Ectodermal cell (in vitro differentiated cells): Measurements from ENCODE around the gene SBSN.

ENCODE experiments used
- H3K27ac ChIP-seq: 2 replicates; pipeline ENCODE4 v1.7.0; 2013; ENCODE audit warnings: mild to moderate bottlenecking, low read depth, low read length; ENCODE audit not compliant: insufficient read depth, poor library complexity, severe bottlenecking
- H3K27me3 ChIP-seq: 2 replicates; pipeline ENCODE4 v1.7.0; 2013; ENCODE audit warnings: mild to moderate bottlenecking, low read length; ENCODE audit not compliant: insufficient read depth, control insufficient read depth, poor library complexity, severe bottlenecking
- H3K36me3 ChIP-seq: one replicate; pipeline ENCODE4 v1.7.0; 2013; ENCODE audit warnings: low read length; ENCODE audit not compliant: control insufficient read depth, insufficient read depth
- H3K4me1 ChIP-seq: one replicate; pipeline ENCODE4 v1.7.0; 2013; ENCODE audit warnings: low read length; ENCODE audit not compliant: control insufficient read depth, insufficient read depth
- H3K4me3 ChIP-seq: 2 replicates; pipeline ENCODE4 v1.7.0; 2013; ENCODE audit warnings: low read depth, low read length, control low read depth; ENCODE audit not compliant: insufficient read depth
- H3K9me3 ChIP-seq: 2 replicates; pipeline ENCODE4 v1.7.0; 2013; ENCODE audit warnings: mild to moderate bottlenecking, low read length, moderate library complexity; ENCODE audit not compliant: control insufficient read depth
- WGBS, 2 experiments: methylation state at CpG; one replicate each; pipeline ENCODE4 v1.1.7; 2013; ENCODE audit warnings: missing lambda C conversion rate in 2 of 2; 5-methylcytosine and 5-hydroxymethylcytosine counted together

SBSN gene

DNA sequence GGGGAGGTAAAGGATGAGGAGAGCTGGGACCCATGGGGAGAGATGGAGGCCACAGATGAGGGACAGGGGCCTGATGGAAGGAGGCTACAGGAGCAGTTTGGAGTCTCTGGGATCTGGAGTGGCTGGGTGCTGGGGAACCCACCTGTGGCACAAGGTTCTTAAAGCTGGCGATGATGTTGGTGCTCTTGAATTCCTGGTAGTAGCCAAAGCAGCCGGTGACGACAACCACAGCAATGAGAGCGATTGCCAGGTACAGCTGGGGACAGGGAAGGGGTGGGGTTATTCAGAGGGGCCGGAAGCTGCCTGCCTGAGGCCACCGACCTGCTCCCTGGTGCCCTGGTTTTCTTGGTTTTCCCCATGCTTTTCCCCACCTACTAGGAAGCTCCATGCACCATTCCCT, 32.6 kb upstream of the SBSN start:
- no peak overlapping the region for H3K27ac ChIP-seq
- no peaks in the 10 kb centered on the region for H3K9me3 ChIP-seq
- no peak overlapping the region for H3K4me3 ChIP-seq
- H3K4me1 ChIP-seq = no peaks in the 10 kb centered on the region
- WGBS, 2 experiments = 71 to 77% methylated on average over 6 of the region's 6 CpGs
- no peaks in the 10 kb centered on the region for H3K36me3 ChIP-seq
- H3K27me3 ChIP-seq = peaks cover 46% of the 10 kb centered on the region

DNA sequence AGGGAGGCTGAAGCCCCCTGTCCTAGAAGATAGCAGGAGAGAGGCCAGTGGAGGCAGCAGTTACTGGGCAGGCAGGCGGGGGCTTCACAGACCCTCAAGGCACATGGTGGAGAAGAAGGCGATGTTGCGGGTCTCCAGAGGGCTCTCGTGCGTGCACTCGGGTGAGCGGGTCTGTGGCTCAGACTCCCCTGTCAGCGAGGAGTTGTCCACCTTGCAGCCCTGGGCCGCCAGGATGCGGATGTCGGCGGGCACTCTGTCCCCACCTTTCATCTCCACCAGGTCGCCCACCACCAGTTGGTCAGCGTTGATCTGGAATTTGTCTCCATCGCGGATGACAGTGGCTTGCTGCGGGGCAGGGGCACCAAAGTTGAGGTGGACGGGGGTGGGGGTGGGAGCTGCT, 32.2 kb upstream of the SBSN start:
- Histone ChIP-seq H3K4me1 (no peaks in the 10 kb centered on the region), H3K4me3 (no peak overlapping the region), H3K27me3 (peaks cover 46% of the 10 kb centered on the region), H3K9me3 (no peaks in the 10 kb centered on the region), H3K27ac (no peak overlapping the region), H3K36me3 (no peaks in the 10 kb centered on the region)
- WGBS, 2 experiments = 92 to 93% methylated on average over 18 of the region's 18 CpGs

DNA sequence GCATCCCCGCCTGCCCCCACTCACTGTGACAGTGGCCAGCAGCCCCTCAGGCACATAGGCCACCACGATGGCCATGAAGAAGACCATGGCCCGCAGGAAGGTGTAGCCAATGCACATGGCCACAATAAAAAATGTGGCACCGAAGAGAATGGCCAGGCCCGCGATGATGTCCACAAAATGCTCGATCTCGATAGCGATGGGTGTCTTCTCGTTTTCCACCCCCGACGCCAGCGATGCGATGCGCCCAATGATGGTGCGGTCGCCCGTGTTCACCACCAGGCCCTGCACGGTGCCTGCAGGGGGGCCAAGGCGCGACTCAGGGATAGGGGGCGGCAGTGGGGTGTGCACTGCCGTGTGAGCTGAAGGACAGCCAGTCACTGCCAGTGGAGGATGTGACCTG, 31.7 kb upstream of the SBSN start:
- Histone ChIP-seq H3K36me3 (no peaks in the 10 kb centered on the region), H3K27ac (no peak overlapping the region), H3K27me3 (peaks cover 46% of the 10 kb centered on the region), H3K4me3 (no peak overlapping the region), H3K4me1 (no peaks in the 10 kb centered on the region), H3K9me3 (no peaks in the 10 kb centered on the region)
- WGBS, 2 experiments = 92 to 93% methylated on average over 23 of the region's 23 CpGs

DNA sequence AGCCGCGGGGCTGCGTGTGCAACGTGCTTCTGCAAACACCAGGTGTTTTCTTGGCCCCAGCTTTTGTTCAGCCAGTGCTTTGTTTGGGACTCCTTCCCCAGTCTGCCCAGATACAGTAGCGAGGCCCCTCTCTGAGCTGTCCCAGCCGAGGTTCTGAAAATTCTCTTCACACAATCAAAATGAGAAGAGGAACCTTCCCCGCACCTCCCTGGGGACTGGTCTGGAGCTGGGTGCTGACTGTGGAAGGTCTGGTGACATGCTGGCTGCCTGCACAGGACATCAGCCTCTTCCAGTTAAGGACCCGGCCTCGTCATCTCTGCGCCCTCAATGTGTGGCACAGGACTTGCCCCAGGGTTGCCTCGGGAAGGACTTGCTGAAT, 31.2 kb upstream of the SBSN start:
- H3K27me3 ChIP-seq = peaks cover 46% of the 10 kb centered on the region
- H3K4me3 ChIP-seq = no peak overlapping the region
- H3K36me3 ChIP-seq = no peaks in the 10 kb centered on the region
- no peak overlapping the region for H3K27ac ChIP-seq
- no peaks in the 10 kb centered on the region for H3K9me3 ChIP-seq
- WGBS, 2 experiments = 82 to 86% methylated on average over 11 of the region's 11 CpGs
- no peaks in the 10 kb centered on the region for H3K4me1 ChIP-seq

GRCh38 chr19:35558400-35559280, 30.5 kb upstream of the SBSN start:
- no peaks in the 10 kb centered on the region for H3K9me3 ChIP-seq
- no peaks in the 10 kb centered on the region for H3K36me3 ChIP-seq
- H3K27ac ChIP-seq = no peak overlapping the region
- 48 to 51% methylated on average over 53 of the region's 53 CpGs for WGBS, 2 experiments
- peak overlapping the region; percentile 38 for H3K4me3 ChIP-seq
- no peaks in the 10 kb centered on the region for H3K4me1 ChIP-seq
- peaks cover 46% of the 10 kb centered on the region for H3K27me3 ChIP-seq

- peak overlapping the region; percentile 38 for H3K4me3 ChIP-seq
- H3K9me3 ChIP-seq = no peaks in the 10 kb centered on the region
- no peaks in the 10 kb centered on the region for H3K36me3 ChIP-seq
- whole genome bisulfite sequencing, 2 experiments = 1% methylated on average over 60 of the region's 60 CpGs
- H3K27ac ChIP-seq = no peak overlapping the region
- no peaks in the 10 kb centered on the region for H3K4me1 ChIP-seq
- H3K27me3 ChIP-seq = peaks cover 46% of the 10 kb centered on the region
Observed at GRCh38 chr19:35557539-35558399, 29.7 kb upstream of the SBSN start.

DNA sequence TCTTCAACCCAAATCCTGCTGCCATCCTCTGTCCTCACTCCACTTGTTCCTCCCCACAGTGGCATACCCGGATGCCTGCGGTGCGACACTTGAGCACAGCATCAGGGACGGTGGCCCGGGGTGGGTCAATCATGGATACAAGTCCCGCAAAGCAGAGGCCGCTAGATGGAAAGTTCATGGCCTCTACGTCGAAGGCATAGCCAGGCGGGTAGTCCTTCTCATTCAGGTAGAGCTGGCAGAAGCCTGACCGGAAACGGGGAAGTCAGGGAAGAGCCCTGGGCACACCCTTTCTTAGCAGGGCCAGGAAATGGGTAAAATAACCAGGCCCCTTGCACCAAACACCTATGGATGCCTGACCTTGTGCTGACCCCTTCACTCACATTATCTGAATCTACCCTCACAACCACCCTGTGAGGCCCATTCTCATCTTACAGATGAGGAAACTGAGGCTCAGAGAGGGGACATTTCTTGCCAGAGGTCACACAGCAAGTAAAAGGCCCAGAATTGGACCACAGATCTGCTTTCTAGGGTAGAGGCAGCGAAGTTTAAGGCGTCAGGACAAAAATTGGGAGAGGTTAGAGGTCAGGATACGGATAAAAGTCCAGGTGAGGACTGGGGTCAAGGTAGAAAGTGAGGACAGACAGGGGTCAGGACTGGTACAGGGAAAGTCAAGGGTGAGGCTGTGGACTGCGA, 28.9 kb upstream of the SBSN start:
- 84 to 87% methylated on average over 16 of the region's 16 CpGs for WGBS, 2 experiments
- Histone ChIP-seq H3K9me3 (no peaks in the 10 kb centered on the region), H3K4me3 (no peak overlapping the region), H3K4me1 (no peaks in the 10 kb centered on the region), H3K36me3 (no peaks in the 10 kb centered on the region), H3K27me3 (peaks cover 46% of the 10 kb centered on the region), H3K27ac (no peak overlapping the region)

DNA sequence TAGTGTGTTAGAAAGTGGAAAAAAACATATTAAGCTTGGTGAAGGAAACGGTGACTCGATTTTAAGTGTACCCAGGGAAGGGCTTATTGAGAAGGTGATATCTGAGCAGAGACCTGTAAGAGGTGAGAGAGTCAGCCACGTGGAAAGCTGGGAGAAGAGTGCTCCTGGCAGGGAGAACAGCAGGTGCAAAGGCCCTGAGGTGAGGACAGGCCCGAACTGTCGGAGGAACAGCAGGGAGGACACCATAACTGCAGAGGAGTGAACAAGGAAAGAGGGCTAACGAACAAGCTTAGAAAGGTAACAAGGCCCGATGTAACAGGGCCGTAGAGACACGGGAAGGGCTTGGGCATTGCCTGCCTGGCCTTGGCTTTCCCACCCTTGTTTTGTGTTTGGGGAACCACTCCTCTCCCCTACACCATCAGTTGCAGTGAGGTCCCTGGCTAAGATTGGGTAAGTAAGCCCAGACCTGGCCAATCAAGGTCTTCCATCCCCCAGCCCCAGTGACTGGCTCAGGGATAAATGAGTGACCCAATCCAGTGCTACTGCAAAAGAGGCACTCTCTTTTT, 28.0 kb upstream of the SBSN start:
- peaks cover 46% of the 10 kb centered on the region for H3K27me3 ChIP-seq
- H3K36me3 ChIP-seq = no peaks in the 10 kb centered on the region
- no peak overlapping the region for H3K27ac ChIP-seq
- no peaks in the 10 kb centered on the region for H3K4me1 ChIP-seq
- 88 to 89% methylated on average over 9 of the region's 9 CpGs for whole genome bisulfite sequencing, 2 experiments
- no peak overlapping the region for H3K4me3 ChIP-seq
- H3K9me3 ChIP-seq = no peaks in the 10 kb centered on the region

DNA sequence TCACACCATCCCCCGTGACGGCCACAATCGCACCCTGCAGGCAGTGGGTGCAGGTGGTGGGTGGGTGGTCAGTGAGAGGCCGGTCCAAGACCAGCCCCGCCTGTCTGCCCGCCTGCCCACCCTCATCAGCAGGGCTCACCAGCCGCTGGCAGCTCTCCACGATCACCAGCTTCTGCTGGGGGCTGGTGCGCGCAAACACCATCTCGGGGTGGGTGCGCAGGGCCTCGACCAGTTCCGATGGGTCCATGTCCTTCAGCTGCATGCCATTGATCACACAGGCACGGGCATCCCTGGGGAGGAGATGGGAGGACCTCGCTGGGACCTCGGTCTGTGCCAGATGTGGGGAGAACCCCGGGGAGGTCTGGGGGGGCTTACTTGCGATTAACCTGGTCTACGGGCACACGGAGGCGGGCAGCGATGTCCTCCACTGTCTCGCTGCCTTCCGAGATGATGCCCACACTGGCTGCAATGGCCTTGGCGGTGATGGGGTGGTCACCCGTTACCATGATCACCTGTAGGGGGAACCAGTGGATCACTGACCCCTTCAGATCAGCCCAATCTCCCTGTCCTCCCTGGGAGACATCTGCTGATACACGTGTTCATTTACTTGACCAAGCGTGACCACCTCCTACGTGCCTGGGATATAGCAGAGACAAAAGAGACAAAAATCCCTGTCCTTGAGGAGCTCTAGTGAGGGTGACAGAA, 27.3 kb upstream of the SBSN start:
- Histone ChIP-seq H3K4me3 (no peak overlapping the region), H3K36me3 (no peaks in the 10 kb centered on the region)
- 73 to 74% methylated on average over 30 of the region's 30 CpGs for WGBS, 2 experiments

More for the DNA sequence above, 27.3 kb upstream of the SBSN start:
- no peak overlapping the region for H3K27ac ChIP-seq
- H3K27me3 ChIP-seq = peaks cover 40% of the 10 kb centered on the region
- no peaks in the 10 kb centered on the region for H3K4me1 ChIP-seq
- H3K9me3 ChIP-seq = no peaks in the 10 kb centered on the region
